HepG2 (cell line): ENCODE data around the gene ANKRD40CL. TPM values are rescaled to one million over a fixed set of nuclear protein-coding genes. Genes with fewer than 3 reads are reported as not detected.

Source experiments
- CBX1 ChIP-seq: IDR thresholded peaks from one replicate; pipeline ENCODE4 v1.6.1; 2016; ENCODE audit warnings: antibody characterized with exemption, low read depth
- CHD2 ChIP-seq: IDR thresholded peaks from 2 replicates; pipeline ENCODE4 v1.6.1; 2011; ENCODE audit warnings: low read depth, low read length, improper control_type of control experiment
- FOXJ3 ChIP-seq: sonication (generic); formaldehyde crosslinking; IDR thresholded peaks from 2 replicates; pipeline ENCODE4 v1.4.0; 2020; ENCODE audit warnings: missing genetic modification reagents, mild to moderate bottlenecking, borderline replicate concordance
- GABPB1 ChIP-seq: IDR thresholded peaks from 2 replicates; pipeline ENCODE4 v1.6.1; 2016; ENCODE audit warnings: mild to moderate bottlenecking, missing genetic modification reagents, moderate library complexity, missing compliant biosample characterization
- KLF15 ChIP-seq: sonication (generic); formaldehyde crosslinking; IDR thresholded peaks from 2 replicates; pipeline ENCODE4 v1.8.1; 2023; ENCODE audit warnings: borderline replicate concordance, mild to moderate bottlenecking, inconsistent platforms, missing genetic modification reagents, mixed read lengths
- MEIS2 ChIP-seq: sonication (generic); formaldehyde crosslinking; IDR thresholded peaks from 2 replicates; pipeline ENCODE4 v1.9.0; 2021; ENCODE audit warnings: mild to moderate bottlenecking, missing genetic modification reagents
- NBN ChIP-seq: fragments of 450-650 bp; conservative IDR thresholded peaks from 2 replicates; pipeline ENCODE4 v1.6.1; 2017
- PAF1 ChIP-seq: IDR thresholded peaks from 2 replicates; pipeline ENCODE4 v1.6.1; 2016; ENCODE audit warnings: missing genetic modification reagents, missing compliant biosample characterization
- PITX1 ChIP-seq: sonication (generic); formaldehyde crosslinking; IDR thresholded peaks from 2 replicates; pipeline ENCODE4 v1.5.1; 2020; ENCODE audit warnings: mild to moderate bottlenecking, missing genetic modification reagents
- SIX1 ChIP-seq: sonication (generic); formaldehyde crosslinking; IDR thresholded peaks from 2 replicates; pipeline ENCODE4 v1.4.0; 2020; ENCODE audit warnings: missing genetic modification reagents, borderline replicate concordance
- SRSF4 ChIP-seq: fragments of 200-400 bp; formaldehyde crosslinking; IDR thresholded peaks from one replicate; pipeline ENCODE4 v1.6.1; 2018; ENCODE audit warnings: mild to moderate bottlenecking, low read depth, low read length, moderate library complexity; ENCODE audit not compliant: poor library complexity, severe bottlenecking
- TOPORS ChIP-seq: sonication (generic); formaldehyde crosslinking; IDR thresholded peaks from 2 replicates; pipeline ENCODE4 v1.8.0; 2023; ENCODE audit warnings: mild to moderate bottlenecking, missing genetic modification reagents
- U2AF2 ChIP-seq: fragments of 200-400 bp; formaldehyde crosslinking; IDR thresholded peaks from 2 replicates; pipeline ENCODE4 v1.6.1; 2017; ENCODE audit warnings: low read depth, mild to moderate bottlenecking, low read length
- ZNF225 ChIP-seq: sonication (generic); formaldehyde crosslinking; IDR thresholded peaks from 2 replicates; pipeline ENCODE4 v1.4.0; 2020; ENCODE audit warnings: mild to moderate bottlenecking, missing genetic modification reagents
- ZNF251 ChIP-seq: sonication (generic); formaldehyde crosslinking; IDR thresholded peaks from 2 replicates; pipeline ENCODE4 v1.9.0; 2021; ENCODE audit warnings: mild to moderate bottlenecking, missing genetic modification reagents
- ZNF280D ChIP-seq: sonication (generic); formaldehyde crosslinking; IDR thresholded peaks from 2 replicates; pipeline ENCODE4 v1.5.1; 2020; ENCODE audit warnings: mild to moderate bottlenecking, missing genetic modification reagents
- ZNF446 ChIP-seq: sonication (generic); formaldehyde crosslinking; IDR thresholded peaks from 2 replicates; pipeline ENCODE4 v1.5.0; 2020; ENCODE audit warnings: mild to moderate bottlenecking, missing genetic modification reagents
- ZNF546 ChIP-seq: sonication (generic); formaldehyde crosslinking; conservative IDR thresholded peaks from 2 replicates; pipeline ENCODE4 v1.8.1; 2023; ENCODE audit warnings: mild to moderate bottlenecking, missing genetic modification reagents
- ZNF749 ChIP-seq: sonication (generic); formaldehyde crosslinking; IDR thresholded peaks from 2 replicates; pipeline ENCODE4 v1.8.0; 2022; ENCODE audit warnings: mild to moderate bottlenecking, missing genetic modification reagents, moderate library complexity, borderline replicate concordance
- ZZZ3 ChIP-seq: sonication (generic); formaldehyde crosslinking; IDR thresholded peaks from 2 replicates; pipeline ENCODE4 v1.4.0; 2020; ENCODE audit warnings: missing genetic modification reagents, mild to moderate bottlenecking, borderline replicate concordance
- polyA plus RNA-seq, 8 experiments: library from polyadenylated mRNA; depleted of rRNA in 3 of 8; stranded (reverse) in 7 of 8; unstranded in 1 of 8; fragments of >200 nt; fragmentation: Illumina TruSeq in 4 of 8; extraction: Trizol in 4 of 8; gene quantifications; 2 replicates each; pipeline versions ENCODE4 v1.2.1 to v1.2.3, GENCODE V29; 2011 to 2016; ENCODE audit warnings: low read depth in 4 of 8, missing spikeins in 1 of 8, mixed read lengths in 1 of 8; ENCODE audit not compliant: insufficient read depth in 1 of 8
- total RNA-seq, 5 experiments: library from RNA; depleted of rRNA; stranded (reverse); fragments of >200 nt; fragmentation: Illumina TruSeq; extraction: Trizol; gene quantifications; 2 replicates each; pipeline ENCODE4 v1.2.3, GENCODE V29; 2016; ENCODE audit warnings: low read depth in 1 of 5
- TF ChIP-seq, protein P1 (sequence below): sonication (generic); formaldehyde crosslinking; IDR thresholded peaks from 2 replicates; pipeline ENCODE4 v1.4.0; 2020; ENCODE audit warnings: missing genetic modification reagents, low read depth, mild to moderate bottlenecking, borderline replicate concordance
- TF ChIP-seq, protein P2 (sequence below): sonication (generic); formaldehyde crosslinking; IDR thresholded peaks from 2 replicates; pipeline ENCODE4 v1.4.0; 2020; ENCODE audit warnings: missing genetic modification reagents

Gene ANKRD40CL
- total and polyA plus RNA-seq, 2 of the 13 experiments (the other 11 are each of a cell fraction or from before 2014, with no cell fraction given) = 0.03 to 0.11 TPM

GRCh38 chr17:50719144-50719923 is 48.0 kb downstream of the ANKRD40CL start, which contains the start of gene LUC7L3 (continued):
- TF ChIP-seq KLF15 (CRISPR knock-in tag) (peak; percentile 67; the same call in 1 of the 2 replicates), ZNF446 (CRISPR knock-in tag) (peak; percentile 95; the same call in 1 of the 2 replicates), ZZZ3 (CRISPR knock-in tag) (peak; percentile 75; the same call in 1 of the 2 replicates), GABPB1 (CRISPR knock-in tag) (peak; percentile 94), FOXJ3 (CRISPR knock-in tag) (no peak), CBX1 (peak; percentile 21), U2AF2 (no peak), SRSF4 (no peak), ZNF546 (no peak), MEIS2 (CRISPR knock-in tag) (peak; percentile 62), ZNF280D (CRISPR knock-in tag) (0 out of 2 replicates have a peak, but pooled peaks have one; percentile 33), PITX1 (no peak; the same call in none of the 2 replicates), PAF1 (CRISPR knock-in tag) (no peak), TOPORS (CRISPR knock-in tag) (peak; percentile 95), SIX1 (CRISPR knock-in tag) (peak; percentile 68; the same call in 1 of the 2 replicates), ZNF251 (peak; percentile 62; the same call in 1 of the 2 replicates), NBN (no peak), ZNF749 (CRISPR knock-in tag) (0 out of 2 replicates have a peak, but pooled peaks have one; percentile 63), ZNF225 (CRISPR knock-in tag) (peak; percentile 93), CHD2 (peak; percentile 88)
- TF ChIP-seq, protein P1, sequence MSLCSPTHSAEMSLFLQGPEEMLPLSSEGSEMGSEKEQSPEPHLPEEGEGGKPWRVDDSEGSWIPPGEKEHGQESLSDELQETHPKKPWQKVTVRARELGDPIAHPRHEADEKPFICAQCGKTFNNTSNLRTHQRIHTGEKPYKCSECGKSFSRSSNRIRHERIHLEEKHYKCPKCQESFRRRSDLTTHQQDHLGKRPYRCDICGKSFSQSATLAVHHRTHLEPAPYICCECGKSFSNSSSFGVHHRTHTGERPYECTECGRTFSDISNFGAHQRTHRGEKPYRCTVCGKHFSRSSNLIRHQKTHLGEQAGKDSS = peak; percentile 71
- TF ChIP-seq, protein P2, sequence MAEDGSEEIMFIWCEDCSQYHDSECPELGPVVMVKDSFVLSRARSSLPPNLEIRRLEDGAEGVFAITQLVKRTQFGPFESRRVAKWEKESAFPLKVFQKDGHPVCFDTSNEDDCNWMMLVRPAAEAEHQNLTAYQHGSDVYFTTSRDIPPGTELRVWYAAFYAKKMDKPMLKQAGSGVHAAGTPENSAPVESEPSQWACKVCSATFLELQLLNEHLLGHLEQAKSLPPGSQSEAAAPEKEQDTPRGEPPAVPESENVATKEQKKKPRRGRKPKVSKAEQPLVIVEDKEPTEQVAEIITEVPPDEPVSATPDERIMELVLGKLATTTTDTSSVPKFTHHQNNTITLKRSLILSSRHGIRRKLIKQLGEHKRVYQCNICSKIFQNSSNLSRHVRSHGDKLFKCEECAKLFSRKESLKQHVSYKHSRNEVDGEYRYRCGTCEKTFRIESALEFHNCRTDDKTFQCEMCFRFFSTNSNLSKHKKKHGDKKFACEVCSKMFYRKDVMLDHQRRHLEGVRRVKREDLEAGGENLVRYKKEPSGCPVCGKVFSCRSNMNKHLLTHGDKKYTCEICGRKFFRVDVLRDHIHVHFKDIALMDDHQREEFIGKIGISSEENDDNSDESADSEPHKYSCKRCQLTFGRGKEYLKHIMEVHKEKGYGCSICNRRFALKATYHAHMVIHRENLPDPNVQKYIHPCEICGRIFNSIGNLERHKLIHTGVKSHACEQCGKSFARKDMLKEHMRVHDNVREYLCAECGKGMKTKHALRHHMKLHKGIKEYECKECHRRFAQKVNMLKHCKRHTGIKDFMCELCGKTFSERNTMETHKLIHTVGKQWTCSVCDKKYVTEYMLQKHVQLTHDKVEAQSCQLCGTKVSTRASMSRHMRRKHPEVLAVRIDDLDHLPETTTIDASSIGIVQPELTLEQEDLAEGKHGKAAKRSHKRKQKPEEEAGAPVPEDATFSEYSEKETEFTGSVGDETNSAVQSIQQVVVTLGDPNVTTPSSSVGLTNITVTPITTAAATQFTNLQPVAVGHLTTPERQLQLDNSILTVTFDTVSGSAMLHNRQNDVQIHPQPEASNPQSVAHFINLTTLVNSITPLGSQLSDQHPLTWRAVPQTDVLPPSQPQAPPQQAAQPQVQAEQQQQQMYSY = 0 out of 2 replicates have a peak, but pooled peaks have one; percentile 56
